Measurements from ENCODE around the gene AVPI1. TPM values are rescaled to one million over a fixed set of nuclear protein-coding genes. Genes with fewer than 3 reads are reported as not detected.
A peak's percentile ranks its signal among the peaks of the same experiment; 100 is the strongest.

Gene AVPI1
- polyA plus RNA-seq, 3 donors, result 2.0 to 11.2 (median 2.9) TPM

DNA sequence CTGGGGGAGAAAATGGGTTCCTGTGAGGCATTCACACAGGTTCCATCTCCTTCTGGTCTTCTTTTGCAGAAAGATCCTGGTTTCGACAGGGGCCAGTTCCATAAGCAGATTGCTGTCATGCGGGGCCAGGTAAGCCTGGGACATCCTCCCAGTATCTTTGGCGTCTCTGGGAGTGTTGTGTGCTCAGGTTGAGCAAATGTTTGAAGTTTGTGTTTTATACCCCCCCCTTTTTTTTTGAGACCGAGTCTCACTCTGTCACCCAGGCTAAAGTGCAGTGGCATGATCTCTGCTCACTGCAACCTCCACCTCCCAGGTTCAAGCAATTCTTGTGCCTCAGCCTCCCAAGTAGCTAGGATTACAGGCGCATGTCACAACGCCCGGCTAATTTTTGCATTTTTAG, 20.0 kb downstream of the AVPI1 start:
- H3K9me3 Mint-ChIP-seq, result no peaks in the 10 kb centered on the region
- no peaks in the 10 kb centered on the region for H3K4me1 Mint-ChIP-seq
- no peaks in the 10 kb centered on the region for H3K27me3 ChIP-seq (ENCODE audit: control insufficient read depth in 2 of 2, insufficient read depth in 2 of 2, low read length in 2 of 2)
- no peak overlapping the region for H3K27ac ChIP-seq (ENCODE audit: low read depth in 1 of 2, low read length in 2 of 2)
- H3K4me3 ChIP-seq (replicated peaks in 1 of 3; ENCODE audit: low read depth in 2 of 3, low read length in 3 of 3), result no peak overlapping the region
- TF ChIP-seq, protein P1, sequence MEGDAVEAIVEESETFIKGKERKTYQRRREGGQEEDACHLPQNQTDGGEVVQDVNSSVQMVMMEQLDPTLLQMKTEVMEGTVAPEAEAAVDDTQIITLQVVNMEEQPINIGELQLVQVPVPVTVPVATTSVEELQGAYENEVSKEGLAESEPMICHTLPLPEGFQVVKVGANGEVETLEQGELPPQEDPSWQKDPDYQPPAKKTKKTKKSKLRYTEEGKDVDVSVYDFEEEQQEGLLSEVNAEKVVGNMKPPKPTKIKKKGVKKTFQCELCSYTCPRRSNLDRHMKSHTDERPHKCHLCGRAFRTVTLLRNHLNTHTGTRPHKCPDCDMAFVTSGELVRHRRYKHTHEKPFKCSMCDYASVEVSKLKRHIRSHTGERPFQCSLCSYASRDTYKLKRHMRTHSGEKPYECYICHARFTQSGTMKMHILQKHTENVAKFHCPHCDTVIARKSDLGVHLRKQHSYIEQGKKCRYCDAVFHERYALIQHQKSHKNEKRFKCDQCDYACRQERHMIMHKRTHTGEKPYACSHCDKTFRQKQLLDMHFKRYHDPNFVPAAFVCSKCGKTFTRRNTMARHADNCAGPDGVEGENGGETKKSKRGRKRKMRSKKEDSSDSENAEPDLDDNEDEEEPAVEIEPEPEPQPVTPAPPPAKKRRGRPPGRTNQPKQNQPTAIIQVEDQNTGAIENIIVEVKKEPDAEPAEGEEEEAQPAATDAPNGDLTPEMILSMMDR (IDR thresholded peaks at IDR 0.05), result no peak
- 100% methylated on average over 3 of the region's 7 CpGs for WGBS (ENCODE audit: insufficient coverage)
- no peaks in the 10 kb centered on the region for H3K4me1 ChIP-seq (ENCODE audit: control insufficient read depth in 1 of 2, insufficient read depth in 2 of 2, low read length in 2 of 2)
- H2AFZ ChIP-seq (ENCODE audit: insufficient read depth, low read depth, low read length, poor library complexity, severe bottlenecking), result no peak overlapping the region
- no peak for DNase-seq
- no peaks in the 10 kb centered on the region for H3K27me3 Mint-ChIP-seq (ENCODE audit: low read depth in 3 of 3)
- no peak overlapping the region for H3K9ac ChIP-seq (ENCODE audit: insufficient read depth, low read length, poor library complexity, severe bottlenecking)
- H3K4me3 Mint-ChIP-seq, result no peak overlapping the region
- intact Hi-C loops (cut with micrococcal nuclease), result loop anchor here in 1 of 2 donors (10.0 kb wide), 1 partner anchor 92 kb away; the partner anchor contains the start of gene ANKRD2
- peaks cover 70 to 83% of the 10 kb centered on the region in 2 donors for H3K36me3 Mint-ChIP-seq
- H3K27ac Mint-ChIP-seq, result no peak overlapping the region
- H3K79me2 ChIP-seq (ENCODE audit: insufficient read depth, low read length), result no peaks in the 10 kb centered on the region
- H3K36me3 ChIP-seq (replicated peaks in 1 of 2; ENCODE audit: control insufficient read depth in 1 of 2, insufficient read depth in 2 of 2, low read length in 2 of 2), result peaks cover 72 to 84% of the 10 kb centered on the region in 2 donors
- H3K4me2 ChIP-seq (replicated peaks; ENCODE audit: extremely low read depth, low read length, poor library complexity, severe bottlenecking), result no peak overlapping the region
- H3K9me3 ChIP-seq (replicated peaks in 1 of 2; ENCODE audit: control insufficient read depth in 1 of 2, insufficient read depth in 1 of 2, low read length in 2 of 2), result no peaks in the 10 kb centered on the region
- no peaks in the 10 kb centered on the region for H4K20me1 ChIP-seq (ENCODE audit: insufficient read depth, low read length)

DNA sequence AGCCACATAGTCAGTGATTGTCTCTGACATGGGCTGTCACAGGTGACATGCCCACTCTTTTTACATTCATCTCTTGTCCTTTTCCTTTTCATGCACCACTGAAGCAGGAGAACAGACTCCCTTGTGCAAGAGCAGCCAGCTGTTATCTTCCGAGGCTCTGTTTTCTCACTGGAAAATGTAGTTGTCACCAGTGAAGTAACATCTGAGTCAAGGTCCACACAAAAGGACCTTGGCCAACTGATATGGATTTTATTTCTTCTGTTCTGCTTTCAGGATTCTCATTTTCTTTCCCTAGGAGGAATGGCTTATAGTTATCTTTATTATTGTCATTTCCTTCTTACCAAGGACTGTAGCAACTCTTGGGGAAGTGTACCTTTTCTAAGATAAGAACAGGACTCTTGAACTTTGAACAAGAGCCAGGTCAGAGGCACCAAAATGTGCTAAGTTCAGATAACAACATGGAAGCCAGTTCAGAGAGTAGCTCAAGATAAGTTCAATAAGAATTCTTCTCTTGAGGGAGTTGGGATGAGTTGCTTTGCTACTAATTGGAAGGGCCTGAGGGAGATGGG, 22.7 kb downstream of the AVPI1 start:
- TF ChIP-seq, protein P1 (IDR thresholded peaks at IDR 0.05), result no peak
- DNase-seq, result no peak
- Mint-ChIP-seq H3K27ac (peak overlapping the region in 1 of 7 donors; percentile 46), H3K36me3 (peaks cover 72 to 76% of the 10 kb centered on the region in 2 donors), H3K27me3 (ENCODE audit: low read depth in 3 of 3) (no peaks in the 10 kb centered on the region), H3K4me1 (no peaks in the 10 kb centered on the region), H3K9me3 (no peaks in the 10 kb centered on the region), H3K4me3 (no peak overlapping the region)
- peaks cover 68 to 78% of the 10 kb centered on the region in 2 donors for H3K36me3 ChIP-seq (replicated peaks in 1 of 2; ENCODE audit: control insufficient read depth in 1 of 2, insufficient read depth in 2 of 2, low read length in 2 of 2)
- no peaks in the 10 kb centered on the region for H4K20me1 ChIP-seq (ENCODE audit: insufficient read depth, low read length)
- no peak overlapping the region for H2AFZ ChIP-seq (ENCODE audit: insufficient read depth, low read depth, low read length, poor library complexity, severe bottlenecking)
- H3K4me1 ChIP-seq (ENCODE audit: control insufficient read depth in 1 of 2, insufficient read depth in 2 of 2, low read length in 2 of 2), result no peaks in the 10 kb centered on the region
- no peaks in the 10 kb centered on the region for H3K9me3 ChIP-seq (replicated peaks in 1 of 2; ENCODE audit: control insufficient read depth in 1 of 2, insufficient read depth in 1 of 2, low read length in 2 of 2)
- H3K9ac ChIP-seq (ENCODE audit: insufficient read depth, low read length, poor library complexity, severe bottlenecking), result no peak overlapping the region
- 78% methylated on average over 1 of the region's 1 CpG for WGBS (ENCODE audit: insufficient coverage)
- H3K4me2 ChIP-seq (replicated peaks; ENCODE audit: extremely low read depth, low read length, poor library complexity, severe bottlenecking), result no peak overlapping the region
- no peaks in the 10 kb centered on the region for H3K79me2 ChIP-seq (ENCODE audit: insufficient read depth, low read length)
- H3K27ac ChIP-seq (ENCODE audit: low read depth in 1 of 2, low read length in 2 of 2), result no peak overlapping the region
- no peak overlapping the region for H3K4me3 ChIP-seq (replicated peaks in 1 of 3; ENCODE audit: low read depth in 2 of 3, low read length in 3 of 3)
- no peaks in the 10 kb centered on the region for H3K27me3 ChIP-seq (ENCODE audit: control insufficient read depth in 2 of 2, insufficient read depth in 2 of 2, low read length in 2 of 2)
- intact Hi-C loops (cut with micrococcal nuclease), result loop anchor here in 1 of 2 donors (10.0 kb wide), 1 partner anchor 90 kb away; the partner anchor contains the start of gene ANKRD2

Measured in CD14-positive monocyte (primary cell).